NCI-H2171 (cell line): ENCODE measurements around the gene RPS2.
"Not testable (repeated sequence)": the region's sequence is repeated elsewhere in the genome, so short reads cannot be mapped to it uniquely, and the experiment has no call there.

Source experiments
- DNase-seq: peaks from one replicate; lab custom pipeline; 2025; lab: John Stamatoyannopoulos, UW

Gene RPS2

DNA sequence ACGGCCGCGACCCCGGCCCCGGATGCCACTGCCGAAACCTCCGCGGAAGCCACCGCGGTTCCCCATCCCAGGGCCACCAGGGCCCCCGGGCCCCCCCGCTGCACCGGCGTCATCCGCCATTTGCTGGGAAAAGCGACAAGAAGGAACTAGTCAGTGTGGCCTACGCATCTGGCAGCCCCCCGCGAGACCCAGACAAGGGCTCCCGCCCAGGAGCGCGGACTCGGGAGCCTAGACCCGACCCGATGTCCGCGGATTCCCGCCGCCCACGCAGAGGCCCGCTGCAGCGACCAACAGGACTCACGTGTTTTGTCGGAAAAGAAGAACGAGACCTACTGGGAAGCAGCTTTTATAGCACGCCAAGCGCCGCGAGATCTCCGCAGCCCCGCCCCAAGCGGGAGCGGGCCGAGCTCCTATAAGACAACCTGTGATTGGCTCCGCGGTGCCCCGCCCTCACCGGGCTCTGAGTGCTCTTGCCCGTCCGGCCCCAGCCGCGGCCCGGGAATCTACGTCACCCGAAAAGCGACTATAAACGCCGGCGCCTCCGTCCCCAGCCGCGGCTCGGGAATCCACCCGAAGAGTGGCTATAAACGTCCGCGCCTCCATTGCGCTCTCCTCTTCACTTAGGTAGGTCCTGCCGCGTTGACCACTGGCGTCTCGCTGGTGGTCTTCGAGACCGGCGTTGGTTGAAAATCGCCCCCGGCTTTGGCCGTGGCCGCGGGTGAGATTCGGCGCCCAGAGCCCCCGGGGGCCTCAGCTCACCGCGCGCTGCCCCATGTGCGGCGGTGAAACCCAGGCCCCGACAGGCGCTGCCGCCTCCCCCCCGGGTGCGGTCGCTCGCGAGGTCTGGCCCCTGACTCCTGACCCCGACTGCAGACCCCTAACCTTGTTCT is at the start of gene RPS2:
RPS2 (minus strand) TSS at position 321 of the 890 bp plus-strand sequence; CDS start at position 120, 201 bp downstream.
- peak; percentile 97 for DNase-seq

DNA sequence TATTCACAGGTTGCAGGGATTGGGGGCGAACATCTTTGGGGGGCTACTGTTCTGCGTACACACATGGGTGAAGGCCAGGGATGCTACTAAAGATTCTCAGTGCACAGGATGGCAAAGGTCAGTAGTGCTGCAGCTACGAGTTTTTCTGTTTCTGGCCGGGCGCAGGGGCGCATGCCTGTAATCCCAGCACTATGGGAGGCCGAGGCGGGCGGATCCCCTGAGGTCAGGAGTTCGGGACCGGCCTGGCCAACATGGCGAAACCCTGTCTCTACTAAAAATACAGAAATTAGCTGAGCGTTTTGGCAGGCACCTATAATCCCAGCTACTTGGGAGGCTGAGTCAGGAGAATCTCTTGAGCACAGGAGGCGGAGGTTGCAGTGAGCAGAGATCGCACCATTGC is 48.9 kb upstream of the RPS2 start:
- DNase-seq: no peak

DNA sequence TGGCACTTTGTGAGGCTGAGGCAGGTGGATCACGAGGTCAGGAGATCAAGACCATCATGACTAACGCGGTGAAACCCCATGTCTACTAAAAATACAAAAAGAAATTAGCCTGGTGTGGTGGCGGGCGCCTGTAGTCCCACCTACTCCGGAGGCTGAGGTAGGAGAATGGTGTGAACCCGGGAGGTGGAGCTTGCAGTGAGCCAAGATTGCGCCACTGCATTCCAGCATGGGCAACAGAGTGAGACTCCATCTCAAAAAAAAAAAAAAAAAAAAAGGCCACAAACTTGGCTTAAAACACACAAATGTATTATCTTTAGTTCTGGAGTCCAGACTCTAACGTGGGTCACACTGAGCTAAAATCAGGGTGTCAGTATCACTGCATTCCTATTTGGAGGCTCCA is 47.1 kb upstream of the RPS2 start:
- DNase-seq: not testable (repeated sequence)

DNA sequence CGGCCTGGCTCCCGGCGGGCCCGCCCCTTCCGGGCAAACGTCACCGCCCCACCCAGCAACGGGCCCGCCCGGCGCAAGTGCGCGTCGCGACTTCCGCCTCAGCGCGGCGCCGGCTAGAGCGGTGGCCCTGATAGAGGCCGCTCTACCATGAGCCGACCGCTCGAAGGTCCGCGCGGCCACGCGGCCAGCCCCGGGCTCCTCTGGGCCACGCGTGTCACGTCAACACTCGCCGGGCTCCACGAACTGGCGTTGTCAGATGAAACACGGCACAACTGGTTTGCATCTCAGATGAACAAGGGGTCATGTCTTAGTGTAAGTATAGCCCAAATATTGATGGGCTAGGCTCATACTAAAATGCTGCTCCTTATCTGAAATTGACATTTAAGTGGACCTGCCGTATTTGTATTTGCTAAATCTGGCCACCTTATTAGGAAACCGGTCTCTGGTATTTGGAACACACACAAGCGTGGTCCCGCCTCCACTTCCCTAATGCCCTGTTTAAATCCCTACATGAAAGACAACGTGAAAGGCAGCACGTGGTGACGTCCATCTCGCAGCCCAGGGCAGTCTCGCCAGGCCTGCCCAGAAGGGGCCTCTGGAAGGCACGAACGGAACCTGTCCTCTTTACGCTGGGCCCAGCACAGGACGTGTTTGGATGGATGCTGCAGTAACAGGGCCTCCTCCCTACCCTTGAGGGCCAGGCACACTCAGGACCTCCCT is 45.3 kb upstream of the RPS2 start, which contains the start of gene ZNF598:
ZNF598 (minus strand) TSS at position 31 of the 720 bp plus-strand sequence.
- peak; percentile 77 for DNase-seq

DNA sequence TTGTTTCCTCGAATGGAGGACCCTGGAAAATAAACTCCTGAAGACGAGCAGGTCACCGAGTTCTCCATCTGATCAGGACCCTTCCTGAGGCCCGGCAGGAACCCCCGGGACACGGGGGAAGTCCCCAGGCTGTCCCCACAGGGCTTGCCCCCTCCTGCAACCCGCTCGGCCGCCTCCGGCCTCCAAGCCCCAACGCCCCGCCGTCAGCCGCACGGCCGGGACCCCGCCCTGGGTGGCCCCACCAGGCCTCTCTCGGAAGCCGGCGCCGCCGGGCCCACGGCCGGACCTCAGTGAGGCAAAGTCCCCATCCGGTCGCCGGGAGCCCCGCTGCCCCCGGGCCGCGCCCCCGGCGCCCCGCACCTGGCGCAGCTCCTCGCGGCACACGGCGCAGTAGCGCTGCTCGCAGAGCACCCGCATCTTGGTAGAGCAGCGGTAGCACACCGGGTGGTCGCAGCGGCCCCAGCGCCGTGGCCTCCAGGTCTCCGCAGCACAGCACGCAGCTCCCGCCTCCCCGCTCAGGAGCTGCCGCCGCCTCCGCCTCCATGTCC is 44.6 kb upstream of the RPS2 start:
- DNase-seq: no peak

DNA sequence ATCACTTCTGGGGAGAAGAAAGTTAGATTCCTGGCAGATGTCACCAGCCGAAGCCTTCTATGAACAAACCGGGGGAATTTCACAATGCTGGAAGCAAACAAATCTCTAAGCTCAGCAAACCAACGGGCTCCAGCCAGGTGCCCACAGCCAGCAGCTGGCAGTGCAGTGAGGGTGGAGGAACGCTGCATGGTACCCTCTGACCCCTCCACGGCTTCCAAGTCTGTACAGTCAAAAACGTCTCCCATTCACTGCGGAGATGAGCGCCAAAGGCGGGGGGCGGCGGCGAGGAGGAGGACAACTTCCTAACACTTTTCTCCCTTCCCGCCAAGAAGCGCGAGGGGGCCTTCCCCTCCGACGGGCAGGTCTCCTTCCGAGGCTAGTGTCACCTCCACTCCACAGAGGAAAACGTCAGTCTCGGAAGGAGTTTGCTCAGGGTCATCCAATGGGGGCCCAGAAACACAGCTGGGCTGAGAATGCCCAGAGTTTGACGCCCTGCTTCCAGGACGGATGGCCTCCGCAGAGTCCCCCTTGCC is 44.1 kb upstream of the RPS2 start:
- no peak for DNase-seq

DNA sequence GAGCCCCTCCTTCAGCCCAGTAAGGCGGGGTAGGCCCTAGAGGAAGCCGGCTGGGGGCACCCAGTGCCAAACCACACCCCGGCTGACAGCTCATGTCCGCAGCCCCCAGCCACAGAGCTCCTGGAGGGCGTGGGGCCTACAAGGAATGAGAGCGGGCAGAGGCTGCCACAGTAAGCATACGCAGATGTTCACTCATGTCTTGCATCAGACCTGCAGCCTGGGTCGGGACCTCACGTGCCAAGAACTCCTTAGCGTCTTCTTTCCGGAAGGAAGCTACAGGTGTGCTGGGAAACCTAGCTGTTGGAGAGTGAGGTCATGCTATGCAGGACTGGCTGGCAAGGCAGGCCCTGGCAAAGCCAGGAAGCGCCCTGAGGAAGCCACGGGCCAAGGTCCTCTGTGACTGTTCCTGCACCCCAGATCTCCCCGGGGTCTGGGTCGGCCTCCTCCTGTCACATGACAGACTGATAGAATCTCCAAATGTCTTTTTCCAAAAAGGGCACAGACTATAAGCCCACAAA is 43.4 kb upstream of the RPS2 start:
- no peak for DNase-seq

DNA sequence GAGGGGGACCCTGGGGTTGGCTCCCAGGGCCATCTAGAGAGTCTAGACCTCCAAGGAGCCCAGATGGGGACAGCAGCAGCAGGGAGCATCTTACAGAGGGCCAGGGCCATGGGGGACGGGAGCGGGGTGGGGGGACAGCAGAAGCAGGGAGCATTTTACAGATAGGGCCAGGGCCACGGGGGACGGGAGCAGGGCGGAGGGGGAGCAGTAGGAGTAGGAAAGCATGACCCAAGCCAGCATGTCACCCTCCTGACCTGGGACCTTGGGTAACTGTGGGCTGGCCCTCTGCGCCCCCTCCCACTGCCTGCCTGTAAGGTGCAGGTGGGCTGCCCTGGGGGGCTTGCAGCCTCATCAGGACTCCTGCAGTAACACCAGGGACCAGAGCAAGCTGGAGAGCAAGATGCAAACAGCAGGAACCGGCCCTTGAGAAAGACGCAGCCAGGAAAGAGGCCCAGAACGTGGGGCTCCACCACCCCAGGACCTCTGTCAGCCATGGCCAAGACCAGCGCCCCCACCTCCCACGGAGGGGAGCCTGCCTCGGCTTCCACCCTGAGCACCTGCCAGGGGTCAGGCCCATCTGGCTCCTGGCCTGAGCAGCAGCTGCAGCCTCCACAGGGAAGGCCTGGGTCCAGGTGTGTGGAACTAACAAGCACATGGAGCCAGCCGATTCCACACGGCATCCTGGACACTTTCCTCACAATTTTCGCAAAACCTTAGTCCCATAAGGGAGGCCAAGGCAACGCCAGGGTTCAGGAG is 42.6 kb upstream of the RPS2 start:
- DNase-seq: no peak

DNA sequence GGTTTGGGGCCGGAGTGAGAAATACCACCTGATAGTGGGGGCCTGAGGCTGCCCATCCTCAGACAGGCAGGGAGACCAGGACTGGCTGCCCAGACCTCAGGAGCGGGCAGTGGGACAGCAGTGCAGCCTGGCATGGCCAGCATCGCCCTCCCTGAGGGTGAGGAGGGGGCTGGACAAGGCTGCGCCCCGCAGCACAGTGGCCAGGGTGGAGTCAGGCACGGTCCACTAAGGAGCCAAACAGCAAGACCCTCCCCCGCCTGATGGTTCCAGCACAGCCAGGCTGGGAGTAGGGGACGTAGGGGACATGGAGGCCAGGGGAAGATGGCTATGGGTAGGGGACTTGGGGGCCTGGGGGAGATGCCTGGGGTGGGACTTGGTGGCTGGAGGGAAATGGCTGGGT is 41.7 kb upstream of the RPS2 start:
- DNase-seq: no peak

DNA sequence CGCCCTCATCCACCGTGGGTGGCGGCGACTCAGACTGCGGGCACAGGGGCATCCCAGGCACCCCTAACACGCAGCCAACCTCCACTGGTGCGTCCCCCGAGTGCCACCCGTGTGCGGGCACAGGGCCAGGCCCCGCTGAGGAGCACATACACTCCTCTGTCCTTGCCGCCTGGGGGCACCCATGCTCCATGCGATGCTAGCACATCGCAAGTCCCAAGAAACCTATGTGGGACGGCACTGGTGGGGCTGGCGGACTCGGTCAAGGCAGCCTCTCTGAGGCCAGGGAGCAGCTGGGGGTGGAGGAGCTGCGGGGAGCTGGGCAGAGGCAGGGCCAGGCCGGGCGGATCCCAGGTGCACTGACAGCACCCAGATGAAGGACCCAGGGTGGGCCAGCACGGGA is 41.0 kb upstream of the RPS2 start:
- DNase-seq: no peak

DNA sequence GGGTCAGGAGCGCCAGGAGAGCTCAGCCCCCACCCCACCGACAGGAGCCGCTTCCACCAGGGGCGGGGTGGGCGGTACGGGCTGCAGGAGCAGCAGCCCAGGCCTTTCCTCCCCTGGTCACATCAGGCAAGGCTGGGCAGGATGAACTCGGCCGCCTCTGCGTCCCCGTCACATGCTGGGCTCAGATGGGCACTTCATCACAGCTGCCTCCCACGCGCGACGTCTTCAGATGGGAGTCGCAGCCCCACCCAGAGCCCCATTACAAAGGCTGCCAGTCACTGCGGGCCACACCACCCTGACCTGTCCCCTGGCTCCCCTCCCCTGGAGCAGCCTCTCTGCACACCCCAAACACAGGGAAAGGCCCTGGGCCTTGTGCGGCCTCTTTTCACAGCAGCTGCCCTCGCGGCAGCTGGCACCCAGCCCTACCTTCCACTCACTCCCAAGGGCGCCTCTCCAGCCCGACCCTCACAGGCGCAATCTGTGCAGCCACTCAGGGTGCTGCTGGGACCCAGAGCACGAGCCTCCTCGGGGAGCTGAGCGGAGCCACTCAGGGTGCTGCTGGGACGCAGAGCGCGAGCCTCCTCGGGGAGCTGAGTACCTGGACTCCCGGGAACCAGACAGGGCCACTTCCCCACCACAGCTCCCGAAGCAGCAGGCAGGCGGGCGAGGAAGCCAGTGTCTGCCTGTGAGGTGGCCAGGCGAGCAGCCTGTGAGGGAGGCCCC is 40.3 kb upstream of the RPS2 start:
- DNase-seq: peak; percentile 55

DNA sequence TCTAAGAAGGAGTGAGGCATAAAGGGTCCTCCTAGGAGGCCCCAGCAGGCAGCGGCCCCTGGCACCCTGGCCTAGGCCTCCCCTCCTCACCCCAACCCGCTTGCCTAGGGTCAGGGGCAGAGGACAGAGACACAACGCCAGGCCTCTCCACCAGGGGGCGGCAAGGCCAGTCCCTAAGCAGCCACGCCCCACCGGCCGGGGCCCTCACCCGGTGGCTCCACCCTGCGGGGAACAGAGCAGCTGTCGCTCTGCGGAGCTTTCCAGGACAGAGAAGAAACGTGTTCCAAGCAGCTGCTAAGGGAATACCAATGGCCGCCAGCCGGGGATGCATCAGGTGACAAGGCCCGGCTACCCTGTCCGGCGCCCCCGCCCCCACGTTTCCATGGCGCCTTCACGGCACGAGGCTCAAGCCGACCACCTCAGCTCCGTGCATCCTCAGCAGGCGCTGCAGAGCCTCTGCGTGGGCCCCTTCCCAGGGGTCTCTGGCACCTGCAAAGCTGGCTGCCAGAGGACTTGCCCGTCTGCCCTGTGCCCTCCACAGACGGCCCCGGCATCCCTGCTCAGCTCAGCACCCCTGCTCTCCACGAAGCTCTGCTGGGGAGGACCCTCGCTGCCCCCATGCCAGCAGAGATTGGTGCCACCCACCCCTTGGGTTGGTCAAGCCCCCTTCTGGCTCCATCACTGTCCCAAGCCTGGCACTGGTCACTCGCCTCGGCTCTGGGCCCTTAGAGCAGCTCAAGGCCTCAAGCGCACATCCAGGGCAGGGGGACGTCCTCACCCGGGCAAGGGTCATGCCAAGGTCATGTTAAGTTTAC is 39.4 kb upstream of the RPS2 start:
- DNase-seq: peak; percentile 96

DNA sequence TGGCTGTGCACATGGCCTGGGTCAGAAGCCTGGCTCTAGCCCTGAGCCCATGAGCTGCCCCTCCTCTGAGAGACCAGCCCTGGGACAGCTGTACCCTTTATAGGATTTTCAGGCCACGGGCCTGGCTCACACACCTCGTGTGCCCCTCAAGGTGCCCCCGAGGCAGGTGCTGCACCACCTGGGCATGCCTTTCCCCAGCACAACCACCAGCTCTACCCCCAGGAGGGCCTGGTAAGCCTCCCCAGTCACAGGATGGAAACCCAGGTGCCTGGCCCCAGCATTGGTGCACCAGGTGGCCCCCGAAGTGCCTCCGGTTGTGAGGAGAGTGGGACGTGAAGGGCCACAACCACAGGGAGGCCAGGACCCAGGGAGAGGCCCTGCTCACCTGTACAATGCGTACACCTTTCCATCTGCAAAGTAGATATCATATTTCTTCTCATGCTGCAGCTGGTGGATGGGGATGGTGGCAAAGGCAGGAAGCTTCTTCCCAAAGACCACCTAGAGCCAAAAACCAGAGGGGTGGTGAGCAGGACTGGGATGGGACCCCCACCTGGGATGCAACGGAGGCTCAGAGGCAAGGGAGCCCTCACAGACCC is 38.7 kb upstream of the RPS2 start:
- no peak for DNase-seq

DNA sequence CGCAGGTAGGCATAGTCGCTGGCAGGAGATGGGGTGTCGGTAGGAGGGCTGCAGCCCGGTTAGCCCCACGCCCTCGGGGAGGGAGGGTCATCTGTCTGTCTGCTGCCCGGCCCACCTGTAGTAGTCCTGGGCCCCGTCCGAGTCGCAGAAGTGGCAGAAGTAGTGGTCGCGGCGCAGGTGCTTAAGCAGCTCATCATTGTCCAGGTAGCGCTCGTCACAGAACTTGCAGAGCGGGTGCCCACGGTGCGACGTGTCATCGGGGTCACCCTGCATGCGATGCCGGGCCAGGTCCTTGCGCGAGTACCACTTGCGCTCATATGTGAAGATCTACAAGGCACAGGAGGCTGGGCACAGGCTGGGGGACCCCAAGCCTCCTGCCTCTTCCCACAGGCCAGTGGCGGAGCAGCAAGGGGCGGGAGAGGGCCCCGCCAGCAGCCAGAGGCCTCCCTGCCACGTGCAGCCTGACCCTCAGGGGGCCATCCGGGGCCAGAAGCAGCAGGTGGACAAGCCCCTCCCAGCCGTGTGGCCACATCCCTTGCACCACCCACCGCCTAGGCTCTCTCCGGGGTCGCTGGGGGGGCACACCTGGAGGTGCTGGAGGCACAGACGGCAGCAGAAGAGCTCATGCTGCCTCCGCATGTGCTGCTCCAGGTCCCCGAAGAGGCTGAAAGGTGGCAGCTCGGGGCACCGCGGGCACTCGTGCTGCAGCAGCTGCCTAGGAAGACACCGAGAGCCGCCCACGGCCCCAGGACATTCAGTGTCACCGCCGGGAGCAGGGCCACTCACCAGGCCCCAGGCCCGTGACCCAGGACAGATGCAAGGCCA is 38.0 kb upstream of the RPS2 start:
- no peak for DNase-seq

DNA sequence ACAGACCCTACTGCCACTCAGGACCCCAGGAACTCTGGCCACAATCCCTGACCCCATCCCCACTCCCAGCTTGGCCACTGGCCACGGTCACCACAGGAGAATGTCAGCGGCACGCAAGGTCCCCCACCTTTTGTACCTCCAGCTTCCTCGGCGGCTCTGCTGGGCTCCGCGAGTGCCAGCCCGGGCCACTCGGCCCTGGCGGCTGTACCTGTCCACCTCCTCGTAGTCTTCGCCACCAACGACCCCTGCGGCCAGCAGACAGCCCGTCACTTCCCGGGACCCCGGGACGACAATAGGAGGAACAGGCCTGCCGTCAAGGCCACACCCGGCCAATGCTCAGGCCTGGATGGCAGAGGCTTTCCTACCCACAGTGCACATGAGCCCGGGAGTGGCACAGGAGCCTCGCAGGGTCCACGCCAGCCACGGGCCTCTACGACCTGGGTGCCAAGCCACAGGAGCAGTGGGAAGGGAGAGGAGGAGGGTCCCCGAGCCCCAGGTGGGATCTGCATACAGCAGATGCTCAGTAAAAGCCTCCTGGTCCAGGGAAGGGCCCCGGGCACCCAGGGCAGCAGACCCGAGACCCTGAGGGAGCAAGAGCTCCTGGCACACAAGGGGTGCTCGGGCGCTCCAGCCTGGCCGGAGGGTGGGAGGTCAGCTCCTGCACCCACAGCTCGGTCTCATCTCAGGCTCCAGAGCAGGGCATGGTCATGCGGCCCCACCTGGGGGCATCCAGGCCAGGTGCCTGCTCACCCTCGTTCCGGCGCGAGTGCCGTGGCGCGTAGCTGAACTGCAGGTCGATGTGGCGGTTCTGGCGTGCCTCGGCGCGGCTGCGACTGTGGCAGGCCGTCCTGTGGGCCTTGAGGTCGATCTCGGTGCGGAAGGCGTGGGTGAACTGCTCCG is 37.1 kb upstream of the RPS2 start:
- DNase-seq: no peak

DNA sequence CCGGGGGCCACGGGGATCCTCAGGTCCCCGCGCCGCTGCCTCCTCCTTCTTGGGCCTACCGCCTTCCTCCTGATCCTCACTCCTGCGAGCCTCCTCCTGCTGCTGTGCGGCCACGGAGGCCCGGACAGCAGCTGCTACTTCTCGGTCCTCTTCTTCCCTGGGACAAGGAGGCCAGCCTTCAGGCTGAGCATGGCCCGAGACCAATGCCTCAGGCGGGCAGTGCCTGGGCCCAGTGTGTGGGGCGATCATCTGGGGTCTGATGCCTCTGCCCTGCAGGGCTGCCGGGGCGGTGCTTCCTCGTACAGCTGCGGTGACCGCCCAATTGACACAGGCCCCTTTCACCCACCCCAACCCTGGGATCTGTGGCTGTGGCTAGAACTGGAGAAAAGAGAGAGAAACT is 36.4 kb upstream of the RPS2 start:
- no peak for DNase-seq

DNA sequence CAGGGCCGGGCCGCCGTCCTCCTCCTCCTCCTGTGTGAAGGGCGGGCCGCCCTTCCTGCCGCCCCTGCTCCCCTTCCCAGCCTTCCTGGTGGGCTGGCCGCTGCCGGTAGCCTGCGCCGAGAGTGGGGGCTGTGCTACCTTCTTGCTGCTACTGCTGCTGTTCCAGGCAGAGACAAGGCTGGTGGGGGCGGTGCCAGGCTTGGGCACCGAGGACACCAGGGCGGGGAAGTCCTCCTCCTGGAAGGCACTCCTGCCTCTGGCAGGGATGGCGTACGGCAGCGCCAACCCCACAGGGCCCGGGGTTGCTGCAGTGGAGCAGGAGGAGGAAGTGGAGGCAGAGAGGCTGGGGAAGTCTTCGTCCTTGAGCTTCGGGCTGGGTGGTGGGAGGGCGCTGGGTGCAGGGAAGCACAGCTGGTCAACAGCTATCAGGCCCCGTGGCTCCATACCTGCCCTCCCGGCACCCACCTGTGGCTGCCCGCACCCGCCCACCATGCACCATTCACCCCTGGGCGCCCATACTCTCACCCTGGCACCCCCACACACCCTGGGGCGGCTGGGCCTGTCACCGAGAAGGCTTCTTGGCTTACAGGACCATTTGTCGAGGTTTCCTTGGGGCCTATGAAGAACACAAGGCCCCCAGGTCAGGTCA is 35.4 kb upstream of the RPS2 start:
- no peak for DNase-seq
